ENCODE measurements around the gene APOBEC3C.

GRCh38 chr22:38966380-38966702 is 47.7 kb upstream of the APOBEC3C start:
- TF ChIP-seq CTCF (IDR thresholded peaks at IDR 0.05) (no peak), POLR2A (IDR thresholded peaks at IDR 0.05) (no peak), POLR2AphosphoS5 (IDR thresholded peaks at IDR 0.05; ENCODE audit: insufficient read depth in 1 of 2, low read depth in 1 of 2) (no peak)

Measured in vagina (tissue), 2 donors.